H1 (cell line): ENCODE data around the gene CDV3. TPM values are rescaled to one million over a fixed set of nuclear protein-coding genes. Genes with fewer than 3 reads are reported as not detected.

Experiments
- CTCF ChIA-PET: fragments of 300-600 bp; sonication (Branson Sonifier 250); formaldehyde crosslinking; loops from one replicate; lab custom pipeline; 2021; ENCODE audit not compliant: partially characterized antibody; lab: Charles Lee
- POLR2A ChIA-PET: fragments of 300-600 bp; sonication (Branson Sonifier 250); formaldehyde crosslinking; loops from one replicate; lab custom pipeline; 2021; ENCODE audit warnings: inconsistent platforms; ENCODE audit not compliant: partially characterized antibody; lab: Charles Lee
- DNase-seq, 2 experiments: peaks; one replicate each; pipeline versions ENCODE4 v3.0.0 to v3.0.0-alpha.2; 2010 to 2022; ENCODE audit warnings: low spot score in 2 of 2, low read depth in 1 of 2, mixed read lengths in 1 of 2
- FAIRE-seq: peaks from 2 replicates; lab custom pipeline; 2011; peaks lifted over from hg19 to GRCh38; lab: Jason Lieb, UNC
- H2AFZ ChIP-seq: 2 replicates; pipeline ENCODE4 v1.8.1; 2012; ENCODE audit warnings: low read length, inconsistent platforms
- H2AK5ac ChIP-seq: 2 replicates; pipeline ENCODE4 v1.6.1; 2013; ENCODE audit warnings: low read depth, low read length
- H2BK120ac ChIP-seq: replicated peaks from 2 replicates; pipeline ENCODE3; 2013; ENCODE audit warnings: low read depth, low read length, inconsistent platforms
- H2BK12ac ChIP-seq: 2 replicates; pipeline ENCODE4 v1.6.1; 2013; ENCODE audit warnings: low read depth, low read length
- H2BK15ac ChIP-seq: 2 replicates; pipeline ENCODE4 v1.6.1; 2013; ENCODE audit warnings: low read length
- H2BK20ac ChIP-seq: 2 replicates; pipeline ENCODE4 v1.6.1; 2013; ENCODE audit warnings: low read length
- H2BK5ac ChIP-seq: 2 replicates; pipeline ENCODE4 v1.6.1; 2013; ENCODE audit warnings: low read depth, low read length
- H3K14ac ChIP-seq: 2 replicates; pipeline ENCODE4 v1.6.1; 2013; ENCODE audit warnings: inconsistent platforms; ENCODE audit not compliant: insufficient read length
- H3K18ac ChIP-seq: 2 replicates; pipeline ENCODE4 v1.6.1; 2013; ENCODE audit warnings: low read length; ENCODE audit errors: extremely low read depth
- H3K23ac ChIP-seq: 2 replicates; pipeline ENCODE4 v1.6.1; 2013; ENCODE audit warnings: inconsistent platforms; ENCODE audit not compliant: insufficient read length
- H3K23me2 ChIP-seq: 2 replicates; pipeline ENCODE4 v1.6.1; 2013; ENCODE audit warnings: low read depth, low read length
- H3K27ac ChIP-seq: 2 replicates; pipeline ENCODE4 v1.6.1; 2011; ENCODE audit warnings: low read depth, low read length, inconsistent platforms
- H3K27me3 ChIP-seq, 4 experiments: replicated peaks in 1 of 4; 1 replicate in 1 of 4; 2 replicates in 3 of 4; pipeline versions ENCODE4 v1.6.1 to v1.8.1; 2011 to 2013; ENCODE audit warnings: low read length in 3 of 4, mild to moderate bottlenecking in 3 of 4, inconsistent platforms in 2 of 4, mixed read lengths in 2 of 4, moderate library complexity in 1 of 4; ENCODE audit not compliant: control insufficient read depth in 3 of 4, insufficient read depth in 3 of 4; ENCODE audit errors: extremely low read depth in 1 of 4
- H3K36me3 ChIP-seq, 4 experiments: 2 replicates each; pipeline versions ENCODE4 v1.6.1 to v1.8.1; 2011 to 2013; ENCODE audit warnings: mild to moderate bottlenecking in 4 of 4, low read length in 3 of 4, moderate library complexity in 2 of 4, control low read depth in 1 of 4, inconsistent platforms in 1 of 4; ENCODE audit not compliant: insufficient read depth in 4 of 4, control insufficient read depth in 2 of 4
- H3K4ac ChIP-seq: replicated peaks from 2 replicates; pipeline ENCODE3; 2013; ENCODE audit warnings: low read length, low read depth, mixed read lengths, inconsistent platforms; ENCODE audit not compliant: insufficient read length
- H3K4me1 ChIP-seq, 4 experiments: replicated peaks in 1 of 4; 1 replicate in 1 of 4; 2 replicates in 3 of 4; pipeline versions ENCODE4 v1.6.1 to v1.8.1; 2011 to 2013; ENCODE audit warnings: low read length in 3 of 4, inconsistent platforms in 2 of 4, mixed read lengths in 1 of 4; ENCODE audit not compliant: insufficient read depth in 4 of 4, control insufficient read depth in 3 of 4
- H3K4me2 ChIP-seq, 2 experiments: 2 replicates each; pipeline versions ENCODE4 v1.6.1 to v1.8.1; 2011 to 2013; ENCODE audit warnings: low read depth in 2 of 2, low read length in 2 of 2, control low read depth in 1 of 2, inconsistent platforms in 1 of 2, mild to moderate bottlenecking in 1 of 2; ENCODE audit not compliant: insufficient read depth in 1 of 2
- H3K4me3 ChIP-seq, 4 experiments: fragments of 200-600, 300-600 bp in 1 of 4; sonication (generic), shearing (Covaris generic), sonication (Bioruptor Twin) in 1 of 4; 2 replicates each; pipeline versions ENCODE4 v1.5.1 to v1.8.1; 2011 to 2016; ENCODE audit warnings: low read length in 4 of 4, low read depth in 3 of 4, control low read depth in 2 of 4, inconsistent platforms in 2 of 4, mild to moderate bottlenecking in 2 of 4, mixed read lengths in 1 of 4, moderate library complexity in 1 of 4; ENCODE audit not compliant: insufficient read depth in 2 of 4; ENCODE audit errors: extremely low read depth in 1 of 4
- H3K56ac ChIP-seq: replicated peaks from 2 replicates; pipeline ENCODE3; 2013; ENCODE audit warnings: low read depth, mild to moderate bottlenecking, mixed read lengths, low read length, inconsistent platforms; ENCODE audit not compliant: insufficient read length
- H3K79me1 ChIP-seq: 2 replicates; pipeline ENCODE4 v1.6.1; 2013; ENCODE audit warnings: low read depth, low read length, control low read depth
- H3K79me2 ChIP-seq, 2 experiments: 2 replicates each; pipeline versions ENCODE4 v1.6.1 to v1.8.1; 2012 to 2013; ENCODE audit warnings: low read length in 2 of 2, mild to moderate bottlenecking in 2 of 2, inconsistent platforms in 1 of 2; ENCODE audit not compliant: insufficient read depth in 2 of 2, control insufficient read depth in 1 of 2
- H3K9ac ChIP-seq, 4 experiments: replicated peaks in 1 of 4; 1 replicate in 1 of 4; 2 replicates in 3 of 4; pipeline versions ENCODE4 v1.6.1 to v1.8.1; 2011 to 2013; ENCODE audit warnings: low read depth in 3 of 4, low read length in 3 of 4, control low read depth in 2 of 4, mild to moderate bottlenecking in 2 of 4, moderate library complexity in 2 of 4, inconsistent platforms in 1 of 4; ENCODE audit errors: extremely low read depth in 1 of 4
- H3K9me3 ChIP-seq, 2 experiments: 2 replicates each; pipeline versions ENCODE4 v1.6.1 to v1.8.1; 2012 to 2013; ENCODE audit warnings: mild to moderate bottlenecking in 2 of 2, moderate library complexity in 2 of 2, control low read depth in 1 of 2, inconsistent platforms in 1 of 2, low read depth in 1 of 2, low read length in 1 of 2, mixed read lengths in 1 of 2; ENCODE audit not compliant: insufficient read depth in 2 of 2
- H4K20me1 ChIP-seq, 2 experiments: replicated peaks in 1 of 2; 2 replicates each; pipeline versions ENCODE3 to v1.8.1; 2011 to 2013; ENCODE audit warnings: inconsistent platforms in 2 of 2, low read length in 2 of 2, mild to moderate bottlenecking in 1 of 2; ENCODE audit not compliant: insufficient read depth in 2 of 2, control insufficient read depth in 1 of 2
- H4K5ac ChIP-seq: 2 replicates; pipeline ENCODE4 v1.6.1; 2013; ENCODE audit warnings: low read length, low read depth, mixed read lengths, inconsistent platforms; ENCODE audit not compliant: insufficient read length
- H4K8ac ChIP-seq: 2 replicates; pipeline ENCODE4 v1.8.0; 2013; ENCODE audit warnings: mild to moderate bottlenecking, moderate library complexity, low read length, inconsistent platforms; ENCODE audit not compliant: insufficient read depth; ENCODE audit errors: extremely low read depth
- H4K91ac ChIP-seq: replicated peaks from 2 replicates; pipeline ENCODE3; 2013; ENCODE audit warnings: low read length, mixed read lengths, inconsistent platforms; ENCODE audit not compliant: insufficient read length
- POLR2AphosphoS5 ChIP-seq: IDR thresholded peaks from 2 replicates; pipeline ENCODE4 v1.6.1; 2011; ENCODE audit warnings: low read depth, low read length
- SIX5 ChIP-seq: IDR thresholded peaks from 2 replicates; pipeline ENCODE4 v1.6.1; 2011; ENCODE audit warnings: mild to moderate bottlenecking, low read depth, low read length
- TAF7 ChIP-seq: optimal IDR thresholded peaks from 2 replicates; pipeline ENCODE3; 2011; ENCODE audit warnings: low read depth, mild to moderate bottlenecking, inconsistent platforms, low read length, moderate library complexity, borderline replicate concordance
- WGBS, 2 experiments: shearing (Covaris generic) in 1 of 2; methylation state at CpG; one replicate each; pipeline versions ENCODE4 v1.1.6 to v1.1.7; 2013 to 2015; ENCODE audit warnings: low lambda C conversion rate in 2 of 2, mixed read lengths in 2 of 2, inconsistent platforms in 1 of 2, low coverage in 1 of 2, missing lambda C conversion rate in 1 of 2; ENCODE audit not compliant: insufficient replicate concordance in 2 of 2, insufficient coverage in 1 of 2, insufficient read length in 1 of 2; ENCODE audit errors: extremely low coverage in 1 of 2, missing lambda C conversion rate in 1 of 2; 5-methylcytosine and 5-hydroxymethylcytosine counted together
- polyA plus RNA-seq, 7 experiments: library from polyadenylated mRNA; depleted of rRNA in 3 of 7; stranded (reverse) in 5 of 7; unstranded in 2 of 7; fragments of >200 nt in 5 of 7; fragments of 200-250 nt in 2 of 7; gene quantifications; 1 replicate in 5 of 7; 2 replicates in 1 of 7; 4 replicates in 1 of 7; pipeline versions ENCODE4 v1.2.1 to v1.2.3, GENCODE V29; 2011 to 2013; ENCODE audit warnings: missing spikeins in 2 of 7, mixed read lengths in 2 of 7
- total RNA-seq: library from RNA; stranded (reverse); fragmentation: NEBNext Ultra II Directional; extraction: Animal tissue kit (Norgen Biotek cat#: 25700); gene quantifications from 2 replicates; pipeline ENCODE4 v1.2.1, GENCODE V29; 2021

CDV3 gene
- total and polyA plus RNA-seq, 2 of the 8 experiments (the other 6 are each of a cell fraction or from before 2014, with no cell fraction given): 29.4 to 163 TPM

DNA sequence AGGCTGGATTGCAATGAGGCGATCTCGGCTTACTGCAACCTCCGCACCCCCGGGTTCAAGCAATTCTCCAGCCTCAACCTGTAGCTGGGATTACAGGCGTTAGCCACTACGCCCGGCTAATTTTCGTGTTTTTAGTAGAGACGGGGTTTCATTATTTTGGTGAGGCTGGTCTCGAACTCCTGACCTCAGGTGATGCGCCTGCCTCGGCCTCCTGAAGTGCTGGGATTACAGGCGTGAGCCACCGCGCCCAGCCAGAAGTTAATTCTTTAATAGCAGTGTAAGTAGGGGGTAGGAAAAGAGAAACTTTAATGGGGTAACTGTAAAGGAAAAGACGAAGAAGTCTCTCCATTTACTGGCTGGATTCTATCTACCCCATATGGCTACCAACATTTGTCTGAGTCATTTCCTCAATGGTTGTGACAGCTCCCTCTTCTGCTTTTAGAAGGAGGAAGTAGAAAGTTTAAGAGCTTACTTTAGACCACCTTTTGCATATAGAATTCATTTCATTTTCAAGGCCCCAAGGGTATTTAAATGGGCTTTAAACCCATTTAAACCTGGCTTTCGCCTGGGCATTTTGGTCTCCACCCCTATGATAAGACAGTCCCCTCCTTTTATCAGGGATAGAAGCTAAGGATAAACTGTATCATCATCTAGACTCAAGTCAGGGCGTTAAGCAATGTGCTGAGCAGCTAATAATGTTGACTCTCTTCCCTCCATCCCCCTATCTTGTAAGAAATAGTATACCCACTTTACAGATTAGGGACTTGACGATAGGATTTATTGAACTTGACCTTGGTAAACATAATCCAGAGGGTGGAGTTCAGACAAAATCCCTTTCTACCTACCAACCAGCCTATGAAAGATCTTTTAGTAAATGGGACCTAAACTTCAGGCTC, 1.1 kb upstream of the CDV3 start:
- H4K91ac ChIP-seq: no peak overlapping the region
- TF ChIP-seq TAF7: no peak
- no peak for TF ChIP-seq POLR2AphosphoS5
- TF ChIP-seq SIX5: no peak
- H4K8ac ChIP-seq: no peak overlapping the region
- peak overlapping the region; percentile 52 to 70 for H3K4me2 ChIP-seq
- peak overlapping the region; percentile 57 for H3K27ac ChIP-seq
- H2BK12ac ChIP-seq: no peak overlapping the region
- H2BK20ac ChIP-seq: no peak overlapping the region
- ChIA-PET CTCF (interaction anchor here (0.6 to 1.5 kb wide), 7 partner anchors 10 to 216 kb away, joined by 3 to 7 read pairs (median 5); no protein-coding TSS in a partner anchor), POLR2A (interaction anchor here (1.1 to 3.5 kb wide), 10 partner anchors 8 to 115 kb away, joined by 3 to 13 read pairs (median 5); no protein-coding TSS in a partner anchor)
- DNase-seq (no peak), FAIRE-seq (no peak)
- H2AFZ ChIP-seq: peak overlapping the region; percentile 97; the same call in 1 of the 2 replicates
- peaks cover 5 to 24% (median 14%) of the 10 kb centered on the region in 4 experiments; a peak in 5 of 8 replicates for H3K36me3 ChIP-seq
- H3K23me2 ChIP-seq: 0 out of 2 replicates have a peak, but pooled peaks cover 5% of the 10 kb centered on the region
- WGBS, 2 experiments: 88% methylated on average over 19 of the region's 19 CpGs; no CpG with 5 or more reads in 1 of the 2 experiments
- no peaks in the 10 kb centered on the region for H3K79me1 ChIP-seq
- peak overlapping the region; percentile 19 for H4K5ac ChIP-seq
- H2BK5ac ChIP-seq: peak overlapping the region; percentile 12; the same call in 1 of the 2 replicates
- no peak overlapping the region for H2AK5ac ChIP-seq
- H2BK120ac ChIP-seq: no peak overlapping the region
- no peak overlapping the region for H3K14ac ChIP-seq
- H3K27me3 ChIP-seq: no peaks in the 10 kb centered on the region
- H3K4me3 ChIP-seq: peak overlapping the region in 3 of 4 experiments; percentile 16 to 52 (median 20); a peak in 3 of 8 replicates
- no peak overlapping the region for H3K56ac ChIP-seq
- peaks cover 0 to 7% of the 10 kb centered on the region in 2 experiments for H4K20me1 ChIP-seq
- peaks cover 16 to 30% of the 10 kb centered on the region in 2 experiments for H3K79me2 ChIP-seq
- no peak overlapping the region for H3K23ac ChIP-seq
- H3K4ac ChIP-seq: peak overlapping the region; percentile 51
- no peak overlapping the region for H2BK15ac ChIP-seq
- no peaks in the 10 kb centered on the region for H3K9me3 ChIP-seq
- H3K18ac ChIP-seq: peak overlapping the region; percentile 41; the same call in 1 of the 2 replicates
- peak overlapping the region in 1 of 4 experiments; percentile 60; a peak in 2 of 7 replicates for H3K9ac ChIP-seq
- peaks cover 0 to 5% (median 2%) of the 10 kb centered on the region in 4 experiments; a peak in 3 of 7 replicates for H3K4me1 ChIP-seq
